ENCODE measurements around the gene MMP25.

The MMP25 gene, protein sequence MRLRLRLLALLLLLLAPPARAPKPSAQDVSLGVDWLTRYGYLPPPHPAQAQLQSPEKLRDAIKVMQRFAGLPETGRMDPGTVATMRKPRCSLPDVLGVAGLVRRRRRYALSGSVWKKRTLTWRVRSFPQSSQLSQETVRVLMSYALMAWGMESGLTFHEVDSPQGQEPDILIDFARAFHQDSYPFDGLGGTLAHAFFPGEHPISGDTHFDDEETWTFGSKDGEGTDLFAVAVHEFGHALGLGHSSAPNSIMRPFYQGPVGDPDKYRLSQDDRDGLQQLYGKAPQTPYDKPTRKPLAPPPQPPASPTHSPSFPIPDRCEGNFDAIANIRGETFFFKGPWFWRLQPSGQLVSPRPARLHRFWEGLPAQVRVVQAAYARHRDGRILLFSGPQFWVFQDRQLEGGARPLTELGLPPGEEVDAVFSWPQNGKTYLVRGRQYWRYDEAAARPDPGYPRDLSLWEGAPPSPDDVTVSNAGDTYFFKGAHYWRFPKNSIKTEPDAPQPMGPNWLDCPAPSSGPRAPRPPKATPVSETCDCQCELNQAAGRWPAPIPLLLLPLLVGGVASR

GRCh38 chr16:3045758-3046640 lies at the start of gene MMP25:
MMP25 (plus strand) TSS chr16:3046561; CDS start chr16:3046918, 357 bp downstream.
- DNase-seq (ENCODE audit: low read depth), result no peak

DNA sequence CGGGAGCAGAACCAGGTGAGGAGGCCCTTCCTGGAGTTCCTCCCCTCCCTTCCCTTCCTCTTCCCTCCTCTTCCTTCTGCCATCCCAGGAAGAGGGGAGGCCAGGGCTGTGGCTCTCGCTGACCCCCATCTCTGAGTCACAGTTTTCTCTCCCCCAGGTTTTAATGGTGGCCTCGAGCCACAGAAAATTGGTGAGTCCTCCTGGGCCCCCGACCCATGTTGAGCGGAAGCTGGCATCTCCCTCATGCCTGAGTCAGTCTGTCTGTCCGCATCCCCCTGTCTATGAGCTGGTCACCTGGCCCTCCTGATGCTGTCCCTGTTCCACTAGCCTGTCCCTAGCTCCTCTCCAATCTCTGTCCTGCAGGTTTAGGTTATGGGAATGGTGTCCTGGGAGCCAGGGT lies 46.4 kb upstream of the MMP25 start:
- no peak for DNase-seq (ENCODE audit: low read depth)

DNA sequence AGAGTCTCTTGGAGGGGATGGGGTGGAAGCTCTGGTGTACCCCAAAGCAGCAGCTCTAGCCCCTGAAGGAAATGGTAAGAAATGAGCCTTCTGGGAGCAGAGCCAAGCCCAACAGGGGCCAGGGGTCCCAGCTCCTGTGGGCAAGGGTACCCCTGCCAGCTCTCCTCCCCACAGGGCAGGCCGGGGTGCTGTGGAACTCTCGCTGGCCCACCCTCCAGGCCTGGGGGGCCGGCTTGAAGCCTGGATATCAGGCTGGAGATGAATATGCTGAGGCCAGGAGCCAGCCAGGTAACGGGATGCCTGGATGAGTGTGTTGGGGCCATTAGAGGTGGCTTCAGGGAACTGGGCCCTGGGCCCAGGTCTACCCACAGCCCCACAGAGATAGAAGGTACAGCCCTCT lies 45.8 kb upstream of the MMP25 start:
- no peak for DNase-seq (ENCODE audit: low read depth)

DNA sequence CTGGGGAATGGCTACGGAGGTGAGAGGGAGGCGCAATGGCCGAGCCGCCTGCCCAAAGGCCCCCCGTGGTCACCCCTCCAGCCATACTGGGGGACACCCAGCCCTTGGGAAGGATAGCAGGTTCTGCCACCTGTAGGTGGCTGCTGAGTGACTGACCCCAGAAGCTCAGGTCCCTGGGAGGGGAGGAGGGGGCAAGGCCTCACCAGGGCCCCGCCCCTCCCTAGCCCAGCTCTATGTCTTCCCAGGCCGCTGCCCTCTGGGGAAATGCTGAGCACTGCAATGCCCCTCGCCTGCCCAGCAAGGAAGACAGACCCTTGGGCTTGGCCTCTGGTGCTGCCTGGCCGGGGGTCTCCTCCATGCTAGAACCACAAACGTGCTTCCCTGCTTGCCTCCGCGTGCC lies 45.0 kb upstream of the MMP25 start:
- no peak for DNase-seq (ENCODE audit: low read depth)

DNA sequence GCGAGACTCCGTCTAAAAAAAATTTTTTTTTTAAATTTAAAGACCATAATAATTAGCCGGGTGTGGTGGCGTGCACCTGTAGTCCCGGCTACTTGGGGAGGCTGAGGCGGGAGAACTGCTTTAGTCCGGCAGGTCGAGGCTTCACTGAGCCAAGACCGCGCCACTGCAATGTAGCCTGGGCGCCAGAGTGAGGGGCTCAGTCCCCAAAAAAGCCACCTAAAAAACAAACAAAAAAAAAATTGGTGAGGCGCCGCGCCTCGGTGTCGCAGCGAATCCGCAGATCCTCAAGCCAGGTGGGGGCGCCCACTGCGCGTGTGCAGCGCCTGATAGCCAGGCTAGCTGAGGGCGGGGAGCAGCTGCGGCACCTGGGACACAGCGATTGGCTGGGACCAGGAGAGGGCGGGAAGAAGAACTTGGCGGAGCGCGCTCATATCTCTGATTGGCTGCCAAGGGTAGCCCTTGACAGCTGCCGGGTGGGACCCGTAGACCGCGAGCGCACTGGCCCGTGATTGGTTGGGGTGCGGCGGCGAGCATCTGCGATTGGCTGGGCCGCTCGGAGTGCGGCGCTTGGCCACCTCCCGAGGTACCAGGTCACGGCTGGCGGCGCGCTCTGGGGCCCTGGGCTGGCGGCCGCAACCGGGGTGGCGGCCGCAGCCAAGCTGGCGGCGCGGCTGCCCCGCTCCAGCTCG lies 42.6 kb upstream of the MMP25 start:
- peak; percentile 97 for DNase-seq (ENCODE audit: low read depth)

- no peak for DNase-seq (ENCODE audit: low read depth)
Measured at GRCh38 chr16:3004319-3004718, 42.0 kb upstream of the MMP25 start.

DNA sequence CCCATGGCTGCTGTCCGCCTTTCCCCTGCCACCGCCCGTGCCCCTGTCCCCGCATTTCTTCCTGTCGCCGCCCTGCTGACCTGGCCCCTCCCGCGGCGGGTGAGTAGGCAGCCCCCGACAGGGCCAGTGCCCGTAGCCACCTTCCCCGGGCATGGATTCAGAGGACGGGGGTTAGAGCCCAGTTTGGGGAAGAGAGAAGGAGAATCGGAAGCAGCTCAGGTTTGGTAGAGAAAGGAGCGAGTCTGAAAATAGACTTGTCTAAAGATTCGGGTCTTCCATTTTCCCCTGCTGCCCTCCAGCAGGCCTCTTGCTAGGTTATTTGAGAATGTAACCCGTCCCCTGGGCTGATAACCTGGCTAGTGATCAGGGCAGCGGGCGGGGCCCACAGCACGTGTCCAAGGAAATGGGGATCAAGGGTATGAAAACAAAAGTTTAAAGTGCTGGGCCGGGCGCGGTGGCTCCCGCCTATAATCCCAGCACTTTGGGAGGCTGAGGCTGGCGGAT lies 41.5 kb upstream of the MMP25 start:
- DNase-seq (ENCODE audit: low read depth), result no peak

DNA sequence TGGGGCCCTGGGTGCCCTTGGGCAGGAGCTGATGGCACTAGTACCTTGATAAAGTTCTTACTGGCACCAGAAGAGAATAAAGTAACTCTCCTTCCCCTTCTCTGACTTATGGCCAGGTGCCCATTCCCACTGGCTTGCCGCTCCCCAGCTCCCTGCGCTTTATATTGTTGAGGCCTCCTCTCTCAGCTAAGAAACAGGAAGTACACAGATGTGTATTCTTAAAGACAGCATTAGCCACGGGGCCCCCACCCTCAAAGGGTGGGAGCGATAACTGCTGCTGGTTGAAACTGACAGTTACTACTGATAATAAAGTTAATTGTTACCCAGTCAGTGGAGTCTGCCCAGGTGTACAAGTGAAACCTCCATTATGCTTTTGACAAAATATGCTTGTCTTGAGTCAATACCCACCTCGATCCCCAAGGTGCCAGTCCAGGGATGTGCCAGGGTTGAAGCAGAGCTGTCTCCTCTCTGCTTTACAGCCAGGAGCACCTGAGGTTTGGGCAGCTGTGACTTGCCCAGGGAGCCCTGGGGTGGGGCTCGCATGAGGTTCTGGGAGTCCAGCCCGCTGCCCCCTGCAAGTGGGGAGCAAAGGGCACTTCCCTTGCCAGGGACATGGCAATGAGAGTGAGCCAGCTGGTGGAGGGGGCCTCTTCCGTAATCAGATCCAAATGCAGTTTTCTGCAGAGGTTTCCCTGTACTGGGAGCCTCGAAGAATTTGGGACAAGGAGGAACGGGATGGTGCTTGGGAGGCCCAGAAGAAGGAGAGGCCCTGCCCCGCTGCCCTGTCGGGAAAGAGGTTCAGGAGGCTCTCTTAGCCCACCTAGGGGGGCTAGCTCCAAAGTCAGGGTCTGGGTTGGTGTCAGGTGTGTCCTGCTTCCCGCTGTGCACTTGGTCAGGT lies 39.1 kb upstream of the MMP25 start:
- no peak for DNase-seq (ENCODE audit: low read depth)

- no peak for DNase-seq (ENCODE audit: low read depth)
Measured at GRCh38 chr16:3007957-3008689, 38.2 kb upstream of the MMP25 start.

GRCh38 chr16:3008690-3009037 lies 37.7 kb upstream of the MMP25 start:
- DNase-seq (ENCODE audit: low read depth), result no peak

DNA sequence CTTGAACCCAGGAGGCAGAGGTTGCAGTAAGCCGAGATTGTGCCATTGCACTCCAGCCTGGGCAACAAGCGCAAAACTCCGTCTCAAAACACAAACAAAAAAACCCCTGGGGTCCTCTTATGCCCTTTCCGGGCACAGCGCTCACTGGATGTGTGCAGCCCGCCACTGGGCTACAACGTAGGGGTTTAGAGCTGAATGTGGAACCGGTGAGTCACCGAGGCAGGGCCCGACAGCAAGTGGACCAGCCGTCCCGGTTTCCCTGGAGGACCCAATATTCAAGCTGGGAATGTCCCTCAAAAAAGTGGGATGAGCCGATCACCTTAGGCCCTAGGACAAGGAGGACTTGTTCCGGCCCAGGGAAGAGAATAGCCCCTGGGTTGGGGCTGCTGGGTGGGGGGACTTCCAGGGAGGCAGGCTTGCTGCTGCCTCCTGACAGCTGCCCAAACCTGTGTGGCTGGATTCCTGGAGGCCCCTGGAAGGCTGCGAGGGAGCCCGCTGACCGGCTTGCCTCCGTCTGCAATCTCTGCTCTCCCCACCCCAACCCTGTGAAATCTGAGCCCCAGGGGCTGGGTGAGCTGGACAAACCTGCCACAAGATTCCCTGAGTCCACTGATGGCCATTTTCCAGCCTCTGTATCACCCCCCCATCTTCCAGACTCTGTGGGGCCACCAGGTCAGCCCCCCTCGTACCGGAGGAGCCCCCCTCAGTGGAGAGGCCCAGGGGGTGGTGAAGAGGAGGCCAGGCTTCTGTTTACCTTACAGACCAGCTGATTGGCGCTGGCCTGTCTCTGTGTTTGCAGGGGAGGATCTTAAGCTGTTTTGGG lies 36.6 kb upstream of the MMP25 start:
- DNase-seq (ENCODE audit: low read depth), result no peak

DNA sequence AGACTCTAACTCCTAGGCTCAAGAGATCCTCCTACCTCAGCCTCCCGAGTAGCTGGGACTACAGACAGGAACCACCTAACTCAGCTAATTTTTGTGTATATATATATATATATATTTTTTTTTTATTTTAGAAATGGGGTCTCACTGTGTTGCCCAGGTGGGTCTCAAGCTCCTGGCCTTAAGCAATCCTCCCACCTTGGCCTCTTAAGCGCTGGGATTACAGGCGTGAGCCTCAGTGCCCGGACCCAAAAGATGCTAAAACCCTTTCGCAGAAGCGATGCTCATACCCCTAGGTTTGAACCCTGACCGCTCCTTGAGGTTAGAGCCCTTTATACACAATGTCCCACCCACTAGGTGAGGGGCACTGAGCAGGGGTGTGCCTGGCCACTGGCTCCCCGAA lies 35.9 kb upstream of the MMP25 start:
- DNase-seq (ENCODE audit: low read depth), result no peak

GRCh38 chr16:3012246-3012645 lies 34.1 kb upstream of the MMP25 start:
- DNase-seq (ENCODE audit: low read depth), result no peak

- no peak for DNase-seq (ENCODE audit: low read depth)
Measured at GRCh38 chr16:3012828-3013420, 33.4 kb upstream of the MMP25 start, which contains the start of gene CLDN9. CLDN9 (plus strand) TSS chr16:3012923; CDS start chr16:3013363, 440 bp downstream.

GRCh38 chr16:3013491-3013951 lies 32.8 kb upstream of the MMP25 start:
- DNase-seq (ENCODE audit: low read depth), result no peak

DNA sequence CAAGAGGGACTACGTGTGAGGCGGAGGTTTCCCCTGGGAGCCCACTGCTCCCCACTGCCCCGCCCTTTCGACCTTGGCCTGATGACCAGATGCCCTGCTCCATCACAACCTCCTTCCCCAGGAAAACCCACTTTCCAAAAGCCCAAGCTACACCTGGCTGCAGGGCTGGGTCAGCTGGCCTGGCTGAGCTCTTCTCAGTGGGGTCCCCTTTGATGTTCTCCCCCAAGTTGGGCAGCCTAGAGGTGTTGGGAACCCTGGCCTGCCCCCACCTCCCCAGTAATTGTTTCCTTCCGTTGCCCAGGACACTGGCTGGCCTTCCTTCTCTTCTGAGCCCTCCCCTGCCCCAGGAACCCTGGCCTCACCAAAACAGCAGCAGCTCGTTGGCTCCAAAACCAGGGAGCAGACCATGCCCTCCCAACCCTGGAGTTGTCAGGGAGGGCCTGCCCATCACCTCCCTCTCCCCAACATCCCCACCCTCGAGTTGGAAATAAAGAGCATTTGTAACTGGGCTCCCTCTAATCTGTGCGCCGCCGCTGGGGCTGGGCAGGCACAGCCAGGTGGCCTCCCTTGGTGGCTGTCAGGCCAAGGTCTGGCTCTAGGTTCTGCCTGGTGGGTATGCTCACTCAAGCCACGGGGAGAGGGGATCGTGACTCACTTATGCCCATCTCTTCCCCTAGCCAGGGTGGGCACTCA lies 32.2 kb upstream of the MMP25 start:
- no peak for DNase-seq (ENCODE audit: low read depth)

GRCh38 chr16:3014971-3015370 lies 31.4 kb upstream of the MMP25 start:
- no peak for DNase-seq (ENCODE audit: low read depth)

DNA sequence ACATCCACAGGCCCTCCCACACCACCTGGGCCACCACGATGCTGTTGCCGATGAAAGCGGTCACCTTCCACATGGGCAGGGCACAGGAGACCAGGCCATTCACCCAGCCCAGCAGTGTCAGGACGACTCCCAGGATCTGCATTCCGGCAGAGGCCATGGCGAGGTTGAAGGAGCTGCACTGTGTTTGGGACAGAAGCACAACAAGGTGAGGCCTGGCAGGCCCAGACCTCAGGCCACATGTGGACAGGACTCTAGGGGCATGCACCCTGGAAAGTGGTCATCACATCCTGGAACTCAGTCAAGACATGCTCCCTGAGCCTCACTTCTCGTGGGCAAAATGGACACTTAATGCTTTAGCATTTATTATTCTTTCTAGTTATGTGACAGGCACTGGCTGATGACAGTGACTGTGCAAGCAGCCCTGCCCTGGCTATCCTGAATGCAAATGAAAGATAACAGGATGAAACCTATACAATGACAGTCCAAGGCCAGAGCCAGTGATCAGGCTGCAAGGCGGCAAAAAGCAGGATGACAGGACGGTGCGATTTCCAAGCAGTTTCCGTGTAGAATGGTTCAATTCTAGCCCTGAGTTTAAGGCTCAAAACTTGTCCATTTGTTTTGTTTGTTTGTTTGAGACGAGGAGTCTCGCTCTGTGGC lies 30.4 kb upstream of the MMP25 start:
- no peak for DNase-seq (ENCODE audit: low read depth)
